ENCODE data around the gene TSEN54.

Gene TSEN54

GRCh38 chr17:75570034-75570676 lies 53.8 kb downstream of the TSEN54 start:
- DNase-seq = no peak

GRCh38 chr17:75570772-75571171 lies 54.4 kb downstream of the TSEN54 start:
- no peak for DNase-seq

GRCh38 chr17:75571197-75571884 lies 55.0 kb downstream of the TSEN54 start:
- DNase-seq = no peak

DNA sequence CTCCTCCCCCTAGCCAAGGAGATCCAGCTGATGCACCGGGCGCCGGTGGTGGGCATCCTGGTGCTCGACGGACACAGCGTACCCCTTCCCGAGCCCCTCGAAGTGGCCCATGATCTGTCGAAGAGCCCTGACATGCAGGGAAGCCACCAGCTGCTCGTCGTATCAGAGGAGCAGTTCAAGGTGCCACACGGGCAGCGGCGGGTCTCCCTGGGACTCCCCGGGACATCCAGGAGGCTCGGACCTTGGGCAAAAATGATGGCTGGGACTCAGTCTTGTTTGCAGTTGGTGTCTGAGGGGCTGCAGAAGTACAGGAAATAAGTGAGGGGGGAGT lies 55.5 kb downstream of the TSEN54 start:
- DNase-seq = no peak

- DNase-seq = no peak
These were observed 56.6 kb downstream of the TSEN54 start for GRCh38 chr17:75572713-75573539.

DNA sequence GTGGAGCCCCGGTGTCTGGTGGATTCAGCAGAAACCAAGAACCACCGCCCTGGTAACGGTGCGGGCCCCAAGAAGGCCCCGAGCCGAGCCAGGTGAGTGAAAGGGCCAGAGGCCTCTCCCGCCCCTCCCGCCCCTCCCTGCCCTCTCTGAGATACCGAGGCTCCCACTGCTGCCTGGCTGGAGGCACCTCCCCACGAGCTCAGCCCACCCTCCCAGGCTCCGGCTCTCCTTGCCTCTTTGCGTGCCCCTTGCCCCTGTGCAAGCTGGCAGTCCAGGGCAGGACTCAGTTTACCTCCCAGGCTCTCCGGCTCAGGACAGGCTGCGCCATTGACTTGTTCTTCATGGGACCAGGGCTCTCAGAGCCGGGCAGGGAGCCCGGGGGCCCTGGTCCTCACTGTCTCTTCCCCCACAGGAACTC lies 57.2 kb downstream of the TSEN54 start:
- no peak for DNase-seq

GRCh38 chr17:75573994-75574393 lies 57.7 kb downstream of the TSEN54 start:
- DNase-seq = no peak
